T-helper 1 cell treated with Interleukin-12 subunit alpha and Interleukin-12 subunit beta and Interleukin-4 antibody, amounts not matched to agents 30 μg/mL and 1 μg/mL, for 36 hours (primary cell): ENCODE results near the gene ISCA2.

ENCODE experiments used
- H3K27ac Mint-ChIP-seq: one replicate; pipeline ENCODE4 v1.8.0; 2021; ENCODE audit warnings: mild to moderate bottlenecking, mixed read lengths
- H3K27me3 Mint-ChIP-seq: one replicate; pipeline ENCODE4 v1.8.0; 2021; ENCODE audit warnings: low read depth, mixed read lengths
- H3K36me3 Mint-ChIP-seq: one replicate; pipeline ENCODE4 v1.8.0; 2021; ENCODE audit warnings: low read depth, mixed read lengths
- H3K4me1 Mint-ChIP-seq: one replicate; pipeline ENCODE4 v1.8.0; 2021; ENCODE audit warnings: low read depth, mixed read lengths
- H3K4me3 Mint-ChIP-seq: one replicate; pipeline ENCODE4 v1.8.0; 2021; ENCODE audit warnings: mild to moderate bottlenecking, moderate library complexity, mixed read lengths
- H3K9me3 Mint-ChIP-seq: one replicate; pipeline ENCODE4 v1.8.0; 2021; ENCODE audit warnings: mixed read lengths

Gene ISCA2

DNA sequence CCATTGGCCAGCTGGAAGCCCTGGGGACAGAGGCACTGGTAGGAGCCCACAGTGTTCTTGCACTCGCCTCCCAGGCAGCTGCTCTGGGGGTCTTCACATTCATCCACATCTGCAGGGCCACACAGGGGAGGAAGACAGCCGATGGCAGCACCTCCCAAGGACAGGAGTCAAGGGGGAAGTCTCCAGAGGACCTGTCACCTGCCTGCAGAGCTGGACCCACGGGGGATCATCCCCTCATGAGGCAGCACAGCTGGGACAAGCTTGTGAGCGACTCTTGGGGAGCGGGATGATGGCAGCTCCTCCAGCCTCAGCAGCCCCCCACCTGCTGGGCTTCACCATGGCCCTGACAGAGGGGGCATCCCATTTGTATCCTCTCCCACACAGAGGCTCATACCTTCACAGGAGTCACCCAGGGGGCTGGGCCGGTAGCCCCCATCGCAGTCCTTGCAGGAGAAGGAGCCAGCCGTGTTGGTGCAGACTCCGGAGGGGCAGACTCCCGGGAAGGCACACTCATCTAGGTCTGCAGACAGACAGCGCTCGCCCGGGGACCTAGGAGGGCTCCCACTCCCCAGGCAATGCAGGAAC lies 15.4 kb downstream of the ISCA2 start:
- H3K9me3 Mint-ChIP-seq: no peaks in the 10 kb centered on the region
- peaks cover 2% of the 10 kb centered on the region for H3K4me1 Mint-ChIP-seq
- no peak overlapping the region for H3K27ac Mint-ChIP-seq
- no peaks in the 10 kb centered on the region for H3K36me3 Mint-ChIP-seq
- H3K4me3 Mint-ChIP-seq: no peak overlapping the region
- H3K27me3 Mint-ChIP-seq: peaks cover 18% of the 10 kb centered on the region

DNA sequence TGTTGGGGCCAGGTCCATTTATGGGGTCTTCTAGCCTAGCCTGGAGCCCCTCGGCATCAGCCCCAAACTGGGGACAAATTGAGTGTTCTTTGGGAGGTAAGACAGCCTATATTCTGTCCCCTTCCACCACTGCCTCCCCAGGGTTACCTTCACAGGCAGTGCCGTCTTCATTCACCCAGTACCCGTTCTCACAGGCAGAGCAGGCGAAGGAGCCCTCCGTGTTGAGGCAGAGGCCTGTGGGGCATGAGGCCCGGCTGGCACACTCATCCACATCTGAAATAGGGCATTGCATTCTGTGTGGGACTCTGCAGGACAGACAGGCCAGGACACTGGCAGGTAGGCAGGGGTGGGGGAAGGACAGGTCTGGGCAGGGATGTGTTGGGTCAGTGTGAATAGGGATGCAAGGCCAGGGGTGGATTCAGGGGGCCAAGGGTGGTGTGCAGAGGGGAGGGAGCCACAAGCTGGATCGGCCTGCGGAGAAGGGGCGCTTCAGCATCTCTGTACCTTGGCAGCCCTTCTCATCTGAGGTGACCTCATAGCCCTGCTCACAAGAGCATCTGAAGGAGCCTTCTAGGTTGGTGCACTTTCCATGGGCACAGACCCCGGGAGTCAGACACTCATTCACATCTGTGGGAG lies 16.1 kb downstream of the ISCA2 start:
- H3K4me1 Mint-ChIP-seq: peaks cover 7% of the 10 kb centered on the region
- no peaks in the 10 kb centered on the region for H3K9me3 Mint-ChIP-seq
- no peak overlapping the region for H3K27ac Mint-ChIP-seq
- no peaks in the 10 kb centered on the region for H3K36me3 Mint-ChIP-seq
- peaks cover 24% of the 10 kb centered on the region for H3K27me3 Mint-ChIP-seq
- H3K4me3 Mint-ChIP-seq: no peak overlapping the region

DNA sequence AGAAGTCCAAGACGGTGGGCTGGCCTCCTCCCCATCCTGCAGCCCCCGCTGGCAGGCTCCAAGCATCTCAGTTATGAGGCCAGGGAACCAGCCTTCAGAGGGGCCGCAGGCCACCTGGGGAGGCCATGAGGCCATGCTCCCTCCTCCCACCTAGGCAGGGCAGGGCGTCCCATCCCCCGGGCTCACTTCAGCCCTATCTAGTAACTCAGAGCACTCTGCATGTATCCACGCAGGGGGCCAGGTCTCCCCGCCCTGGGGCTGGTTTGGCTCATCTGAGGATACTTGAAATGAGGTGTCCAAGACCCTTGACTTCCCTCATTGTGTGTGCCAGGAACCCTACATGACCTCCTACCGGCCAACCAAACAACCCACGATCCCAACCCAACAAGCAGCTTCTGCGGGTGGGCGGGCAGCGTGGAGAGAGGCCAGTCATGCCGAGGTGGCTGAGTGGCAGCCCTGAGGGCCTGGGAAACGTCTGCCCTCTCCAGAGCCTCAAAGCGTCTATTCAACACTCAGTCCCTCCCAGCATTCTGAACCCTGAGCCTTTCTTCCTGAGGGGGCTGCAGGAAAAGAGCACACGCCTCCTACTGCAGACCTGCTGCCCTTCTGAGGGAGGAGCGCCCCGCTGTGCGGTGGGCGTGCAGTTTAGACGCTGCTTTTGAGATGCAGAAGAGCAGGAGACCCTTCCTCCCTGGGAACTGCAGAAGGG lies 16.8 kb downstream of the ISCA2 start:
- Mint-ChIP-seq H3K9me3 (no peaks in the 10 kb centered on the region), H3K27ac (no peak overlapping the region), H3K36me3 (no peaks in the 10 kb centered on the region), H3K4me1 (peaks cover 10% of the 10 kb centered on the region), H3K27me3 (peaks cover 24% of the 10 kb centered on the region), H3K4me3 (no peak overlapping the region)

DNA sequence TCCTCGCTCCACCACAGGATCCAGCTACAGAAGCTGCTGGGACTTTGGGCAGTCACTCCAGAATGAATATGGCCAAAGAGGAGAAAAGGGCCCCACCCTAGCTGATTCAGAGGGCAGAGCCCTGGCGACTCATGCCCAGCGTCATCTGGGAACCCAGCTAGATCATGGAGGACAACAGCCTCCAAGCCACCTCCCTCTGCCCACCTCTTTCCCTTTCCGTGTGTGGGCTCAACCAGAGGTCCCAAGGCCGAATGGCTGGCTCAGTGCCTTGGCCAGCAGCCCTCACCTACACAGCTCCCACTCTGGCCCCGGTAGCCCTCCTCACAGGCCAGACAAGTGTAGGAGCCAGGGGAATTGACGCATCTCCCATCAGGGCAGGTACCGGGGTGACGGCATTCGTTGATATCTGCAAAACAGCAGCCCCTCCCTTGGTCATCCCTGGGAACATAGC lies 17.4 kb downstream of the ISCA2 start:
- H3K36me3 Mint-ChIP-seq: no peaks in the 10 kb centered on the region
- no peak overlapping the region for H3K4me3 Mint-ChIP-seq
- H3K27me3 Mint-ChIP-seq: peaks cover 26% of the 10 kb centered on the region
- H3K27ac Mint-ChIP-seq: no peak overlapping the region
- no peaks in the 10 kb centered on the region for H3K9me3 Mint-ChIP-seq
- peaks cover 10% of the 10 kb centered on the region for H3K4me1 Mint-ChIP-seq

DNA sequence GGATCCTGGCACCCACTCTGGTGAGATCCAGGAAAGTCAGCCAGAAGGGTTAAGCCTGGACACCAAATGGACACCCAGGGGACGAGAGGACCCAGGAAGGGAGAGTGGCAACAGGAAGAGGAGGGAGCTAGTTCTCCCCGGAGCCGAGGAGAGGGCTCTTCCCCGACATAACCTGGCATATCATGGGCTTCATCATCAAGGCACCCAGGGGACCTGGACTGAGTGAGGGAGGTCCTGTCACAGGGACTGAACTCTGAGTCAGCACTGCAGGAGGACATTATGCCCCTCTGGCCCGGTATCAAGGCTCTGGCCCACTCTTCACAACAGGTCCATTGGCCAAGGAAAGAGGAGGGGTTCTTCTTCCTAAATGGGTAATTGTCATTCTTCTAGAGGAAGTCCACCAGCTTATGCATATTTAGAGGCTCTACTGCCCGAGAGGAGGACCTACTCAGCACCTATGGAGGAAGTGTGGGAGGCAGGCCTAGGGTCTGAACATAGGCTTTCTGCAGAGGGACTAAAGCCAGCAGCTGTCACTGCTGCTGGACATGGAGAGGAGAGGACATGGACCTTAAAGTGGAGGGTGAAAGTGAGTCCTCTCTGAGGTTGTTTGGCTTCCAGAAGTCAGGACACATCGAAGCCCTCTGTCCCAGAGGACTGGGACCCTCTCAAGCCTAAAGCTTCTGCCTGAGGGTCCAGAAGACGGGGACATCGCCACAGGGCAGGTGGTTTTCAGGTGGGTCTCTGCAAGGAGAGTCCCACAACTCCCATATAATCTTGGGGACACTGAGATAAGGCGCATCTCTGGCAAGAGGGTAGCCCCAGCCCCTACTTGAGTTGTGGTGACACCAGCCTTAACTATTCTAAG lies 18.6 kb downstream of the ISCA2 start:
- no peak overlapping the region for H3K27ac Mint-ChIP-seq
- no peaks in the 10 kb centered on the region for H3K9me3 Mint-ChIP-seq
- H3K36me3 Mint-ChIP-seq: no peaks in the 10 kb centered on the region
- peaks cover 29% of the 10 kb centered on the region for H3K27me3 Mint-ChIP-seq
- peaks cover 10% of the 10 kb centered on the region for H3K4me1 Mint-ChIP-seq
- H3K4me3 Mint-ChIP-seq: no peak overlapping the region

DNA sequence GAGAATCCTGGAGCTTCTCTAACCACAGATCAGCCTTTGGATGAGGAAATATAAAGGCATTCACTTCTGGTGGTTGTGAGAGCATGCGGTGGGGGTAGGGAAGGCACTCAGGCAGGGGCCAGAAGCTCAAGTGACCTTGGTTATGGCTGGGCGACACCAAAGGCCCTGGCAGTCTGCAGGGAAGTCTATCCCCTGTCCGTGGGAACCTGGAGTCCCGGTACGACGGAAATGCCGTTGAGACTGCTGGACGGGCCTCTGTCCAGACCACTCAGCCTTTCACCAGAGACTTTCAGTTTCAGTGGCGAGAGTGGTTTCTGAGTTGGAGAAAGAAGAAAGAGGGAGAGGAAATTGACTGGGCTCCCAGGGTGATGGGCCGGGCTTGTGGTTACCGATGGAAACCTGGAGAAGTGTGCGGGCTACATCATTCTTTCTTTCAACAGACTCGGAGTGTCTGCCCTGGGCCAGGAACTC lies 20.9 kb downstream of the ISCA2 start:
- peaks cover 10% of the 10 kb centered on the region for H3K4me1 Mint-ChIP-seq
- no peak overlapping the region for H3K4me3 Mint-ChIP-seq
- H3K27me3 Mint-ChIP-seq: peaks cover 37% of the 10 kb centered on the region
- H3K36me3 Mint-ChIP-seq: no peaks in the 10 kb centered on the region
- no peaks in the 10 kb centered on the region for H3K9me3 Mint-ChIP-seq
- H3K27ac Mint-ChIP-seq: no peak overlapping the region

DNA sequence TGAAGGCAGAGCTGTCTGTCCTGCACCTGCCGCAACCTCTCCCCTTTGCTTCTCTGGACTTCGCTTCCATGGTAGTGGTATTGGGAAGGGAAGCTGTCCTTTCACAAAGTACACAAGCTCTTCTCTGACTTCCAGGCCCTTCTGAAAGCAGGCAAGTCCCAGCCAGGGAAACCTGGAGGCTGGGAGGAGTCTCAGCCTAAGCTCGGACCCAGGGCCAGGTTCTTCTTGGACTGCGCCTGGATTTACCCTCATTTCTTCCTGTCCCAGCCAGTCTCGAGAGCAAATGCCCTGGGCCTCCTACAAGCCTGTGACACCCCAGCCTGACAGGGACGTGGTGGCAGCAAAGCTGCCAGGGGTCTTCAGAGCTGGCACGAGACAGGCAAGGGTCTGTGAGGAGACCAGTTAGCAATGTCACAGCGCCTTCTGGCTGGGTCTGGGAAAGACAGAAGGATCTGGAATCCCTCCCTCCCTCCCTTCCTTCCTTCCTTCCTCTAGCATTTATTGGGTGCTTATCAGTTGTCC lies 22.4 kb downstream of the ISCA2 start:
- Mint-ChIP-seq H3K4me3 (no peak overlapping the region), H3K4me1 (peaks cover 10% of the 10 kb centered on the region), H3K27me3 (peaks cover 37% of the 10 kb centered on the region), H3K27ac (no peak overlapping the region), H3K36me3 (no peaks in the 10 kb centered on the region), H3K9me3 (no peaks in the 10 kb centered on the region)

DNA sequence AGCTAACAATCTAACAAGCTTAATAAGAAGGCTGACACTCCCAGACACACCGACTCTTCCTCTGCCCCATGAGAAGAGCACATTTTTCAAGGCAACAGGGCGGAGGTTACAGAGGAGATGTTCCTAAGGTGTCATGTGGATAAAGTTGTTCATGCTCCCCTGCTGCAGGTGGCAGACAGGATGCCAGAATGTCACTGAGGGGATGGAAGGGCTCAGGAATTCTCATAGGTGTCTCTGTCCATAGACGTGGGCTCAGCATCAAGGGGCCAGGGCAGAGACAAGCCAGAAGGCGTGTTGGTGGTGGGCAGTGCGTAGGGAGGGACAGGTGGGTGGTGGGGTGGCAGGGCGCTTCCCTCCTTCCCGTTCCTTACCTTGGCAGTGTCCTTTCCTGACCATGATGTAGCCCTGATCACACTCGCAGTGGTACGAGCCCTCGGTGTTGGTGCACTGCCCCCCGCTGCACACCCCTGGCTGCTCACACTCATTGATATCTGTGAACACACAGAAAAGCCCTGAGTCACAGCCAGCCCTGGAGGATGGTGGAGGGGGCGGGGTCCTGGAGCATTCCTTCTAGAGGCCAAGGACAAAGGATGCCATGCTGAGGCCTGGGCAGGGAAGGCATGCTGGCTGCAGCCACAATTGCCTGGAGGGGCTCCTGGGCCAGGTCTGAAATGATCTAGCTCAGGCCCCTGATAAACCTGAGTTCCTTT lies 23.0 kb downstream of the ISCA2 start:
- Mint-ChIP-seq H3K4me1 (peaks cover 10% of the 10 kb centered on the region), H3K27me3 (peaks cover 37% of the 10 kb centered on the region), H3K9me3 (no peaks in the 10 kb centered on the region), H3K36me3 (no peaks in the 10 kb centered on the region), H3K27ac (no peak overlapping the region), H3K4me3 (no peak overlapping the region)

DNA sequence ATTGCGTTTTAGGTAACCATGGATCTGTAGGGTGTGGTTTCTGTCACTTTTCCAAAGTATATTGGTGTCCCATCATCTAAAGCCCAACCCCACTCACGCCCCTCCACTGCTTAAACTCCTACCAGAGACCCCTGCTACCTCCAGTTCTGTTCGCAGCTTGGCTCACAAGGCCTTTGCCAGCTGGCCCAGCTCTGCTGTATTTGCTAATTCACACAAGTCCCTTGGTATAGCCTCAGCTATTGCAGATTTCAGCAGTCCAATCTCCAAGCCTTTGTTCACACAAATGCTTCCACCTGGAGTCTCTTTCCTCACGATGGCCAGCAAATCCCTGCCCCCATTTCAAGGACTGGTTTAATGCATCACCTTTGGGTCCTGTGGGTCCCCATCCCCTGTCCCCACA lies 24.2 kb downstream of the ISCA2 start:
- Mint-ChIP-seq H3K36me3 (no peaks in the 10 kb centered on the region), H3K9me3 (no peaks in the 10 kb centered on the region), H3K4me3 (no peak overlapping the region), H3K27ac (no peak overlapping the region), H3K27me3 (peaks cover 32% of the 10 kb centered on the region), H3K4me1 (peaks cover 10% of the 10 kb centered on the region)

DNA sequence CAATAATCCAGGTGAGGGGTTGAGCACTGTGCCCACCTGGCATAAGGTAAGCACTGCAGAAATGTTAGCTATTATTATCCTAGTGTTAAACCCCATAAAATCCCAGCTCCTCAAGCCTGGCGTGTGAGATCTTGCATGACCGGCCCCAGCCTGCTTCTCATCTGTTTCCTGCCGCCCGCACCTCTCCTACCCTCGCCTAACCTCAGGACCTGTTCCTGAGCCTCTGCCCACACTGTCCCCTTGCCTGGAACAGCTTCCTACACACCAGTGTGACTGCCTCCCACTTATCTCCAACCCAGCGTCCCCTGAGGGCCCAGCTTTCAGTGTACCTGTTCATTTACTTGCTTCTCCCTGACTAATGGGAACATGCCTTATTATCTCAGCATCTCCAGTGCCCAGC lies 24.7 kb downstream of the ISCA2 start:
- H3K9me3 Mint-ChIP-seq: no peaks in the 10 kb centered on the region
- H3K36me3 Mint-ChIP-seq: no peaks in the 10 kb centered on the region
- H3K27me3 Mint-ChIP-seq: peaks cover 30% of the 10 kb centered on the region
- peaks cover 10% of the 10 kb centered on the region for H3K4me1 Mint-ChIP-seq
- H3K27ac Mint-ChIP-seq: no peak overlapping the region
- no peak overlapping the region for H3K4me3 Mint-ChIP-seq

DNA sequence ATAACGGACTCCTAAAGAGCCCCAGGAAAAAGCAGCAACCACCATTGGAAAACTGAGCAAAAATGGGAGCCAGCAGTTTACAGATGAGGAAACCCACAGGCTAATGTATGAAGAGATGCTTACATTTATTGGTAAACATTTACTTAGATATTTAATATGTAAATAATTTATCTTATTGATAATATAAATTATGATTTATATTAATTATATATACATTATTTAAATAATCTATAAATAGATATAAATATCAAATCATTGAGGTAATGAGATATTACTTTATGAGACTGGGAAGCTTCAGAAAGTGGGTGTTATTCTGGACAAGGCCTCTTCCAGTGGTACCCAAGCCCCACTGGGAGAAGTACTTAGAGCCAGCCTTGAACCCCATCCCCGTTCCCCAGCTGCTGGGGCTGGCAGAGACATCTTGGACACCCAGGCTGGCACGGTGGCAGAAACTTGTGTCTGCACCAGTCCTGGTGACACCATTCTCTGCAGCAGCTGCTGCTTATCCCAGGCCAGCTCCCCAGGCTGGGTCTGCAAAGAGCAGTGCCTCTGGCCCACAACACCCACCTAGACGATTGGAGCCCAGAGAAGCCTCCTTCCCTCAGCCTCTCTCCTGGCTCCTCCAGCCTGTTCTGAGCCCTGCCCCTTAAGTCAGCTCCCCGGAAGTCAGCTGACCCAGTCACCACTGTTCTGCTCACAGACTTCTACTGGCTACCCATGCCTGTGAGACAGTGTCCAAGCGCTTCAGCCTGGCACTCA lies 25.9 kb downstream of the ISCA2 start:
- Mint-ChIP-seq H3K9me3 (no peaks in the 10 kb centered on the region), H3K27ac (no peak overlapping the region), H3K4me1 (peaks cover 5% of the 10 kb centered on the region), H3K36me3 (no peaks in the 10 kb centered on the region), H3K27me3 (peaks cover 22% of the 10 kb centered on the region), H3K4me3 (no peak overlapping the region)

DNA sequence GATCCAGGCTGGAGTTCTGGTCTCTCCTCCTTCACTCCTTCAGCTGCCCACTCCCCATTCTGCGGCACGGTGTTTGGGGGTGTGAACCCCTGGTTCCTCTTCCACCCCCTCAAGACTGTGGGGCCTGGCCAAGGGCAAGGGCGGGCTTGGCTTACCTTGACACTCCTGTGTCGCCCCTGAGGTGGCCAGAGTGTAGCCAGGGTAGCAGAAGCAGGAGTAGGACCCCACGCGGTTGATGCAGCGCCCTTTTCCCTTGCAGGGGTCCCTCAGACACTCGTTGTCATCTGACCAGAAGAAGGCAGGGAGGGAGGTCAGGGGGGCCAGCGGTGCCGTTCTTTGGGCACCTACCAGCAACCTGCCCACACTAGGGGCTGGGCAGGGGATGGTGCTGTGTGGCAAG lies 28.2 kb downstream of the ISCA2 start:
- Mint-ChIP-seq H3K27ac (no peak overlapping the region), H3K4me3 (no peak overlapping the region), H3K4me1 (no peaks in the 10 kb centered on the region), H3K27me3 (peaks cover 24% of the 10 kb centered on the region), H3K9me3 (no peaks in the 10 kb centered on the region), H3K36me3 (no peaks in the 10 kb centered on the region)

DNA sequence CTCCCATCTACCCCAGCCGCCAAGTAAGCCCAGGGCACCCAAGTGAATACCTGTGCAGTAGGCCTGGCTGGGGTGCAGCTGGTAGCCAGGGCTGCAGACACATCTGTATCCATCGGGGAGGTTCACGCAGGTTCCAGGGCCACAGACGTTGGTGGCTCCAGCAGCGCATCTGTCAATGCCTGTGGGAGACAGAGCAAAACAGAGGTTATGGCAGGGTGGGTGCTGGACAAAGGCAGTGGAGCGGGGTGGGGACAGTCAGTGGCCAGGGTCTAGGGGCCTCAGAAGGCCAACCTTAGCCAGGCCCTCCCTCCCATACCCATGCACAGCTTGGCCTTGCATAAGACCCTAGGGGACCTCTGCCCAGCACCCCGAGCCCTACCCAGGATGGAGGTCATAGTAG lies 29.2 kb downstream of the ISCA2 start:
- Mint-ChIP-seq H3K4me3 (no peak overlapping the region), H3K27ac (no peak overlapping the region), H3K36me3 (no peaks in the 10 kb centered on the region), H3K4me1 (no peaks in the 10 kb centered on the region), H3K9me3 (no peaks in the 10 kb centered on the region), H3K27me3 (peaks cover 24% of the 10 kb centered on the region)
